Measurements from ENCODE around the gene WNK2. TPM values are rescaled to one million over a fixed set of nuclear protein-coding genes. Genes with fewer than 3 reads are reported as not detected.

WNK2 gene
- total RNA-seq, 1 donor from 2014 or later, result 1.9 TPM

DNA sequence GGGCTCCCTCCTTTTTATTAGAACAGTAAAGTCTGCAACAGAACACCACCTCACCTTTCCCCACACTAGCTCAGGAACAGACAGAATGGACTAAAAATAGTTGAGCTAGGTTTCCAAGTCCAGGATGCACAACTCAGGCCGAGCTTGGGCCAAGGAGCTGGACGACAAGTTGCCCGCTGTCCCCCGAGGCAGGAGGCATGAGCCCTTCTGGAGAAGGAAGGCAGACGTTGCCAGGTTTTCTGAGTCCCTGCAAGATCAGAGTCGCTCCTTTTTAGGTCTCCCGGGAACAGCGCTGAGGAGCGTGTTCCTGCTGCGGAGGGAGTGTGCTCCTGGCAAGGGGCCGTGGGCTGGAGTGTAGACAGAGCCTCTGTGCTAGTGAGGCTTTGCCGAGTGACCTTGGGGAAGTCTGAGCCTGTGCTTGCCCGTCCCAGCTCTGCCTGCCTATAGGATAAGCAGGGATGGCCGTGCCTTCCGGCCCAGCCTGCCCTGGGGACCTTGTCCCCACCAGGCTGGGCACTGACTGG is 121.6 kb downstream of the WNK2 start:
- FAIRE-seq (no peak), DNase-seq (ENCODE audit: low read depth) (no peak)
- Histone ChIP-seq H3K36me3 (ENCODE audit: insufficient read depth, low read length) (no peaks in the 10 kb centered on the region), H4K20me1 (ENCODE audit: insufficient read depth, low read length) (no peaks in the 10 kb centered on the region), H3K27me3 (ENCODE audit: insufficient read depth, low read length) (peaks cover 8% of the 10 kb centered on the region), H2AFZ (ENCODE audit: low read depth, low read length) (no peak overlapping the region), H3K4me1 (ENCODE audit: insufficient read depth, low read length) (no peaks in the 10 kb centered on the region), H3K9me3 (ENCODE audit: insufficient read depth, low read depth, low read length) (no peaks in the 10 kb centered on the region), H3K79me2 (ENCODE audit: insufficient read depth, low read length) (no peaks in the 10 kb centered on the region), H3K9ac (ENCODE audit: low read length) (no peak overlapping the region), H3K27ac (ENCODE audit: low read depth, low read length) (no peak overlapping the region), H3K4me3 (ENCODE audit: insufficient read depth, low read depth, low read length) (no peak overlapping the region), H3K4me2 (ENCODE audit: low read length) (no peak overlapping the region)
- Mint-ChIP-seq H3K36me3 (ENCODE audit: low read depth, unreplicated experiment) (no peaks in the 10 kb centered on the region), H3K4me3 (ENCODE audit: unreplicated experiment) (no peak overlapping the region), H3K27me3 (ENCODE audit: low read depth, unreplicated experiment) (peaks cover 11% of the 10 kb centered on the region), H3K9me3 (ENCODE audit: unreplicated experiment) (no peaks in the 10 kb centered on the region), H3K27ac (ENCODE audit: unreplicated experiment) (no peak overlapping the region), H3K4me1 (ENCODE audit: low read depth, unreplicated experiment) (no peaks in the 10 kb centered on the region)
- TF ChIP-seq, protein P1, sequence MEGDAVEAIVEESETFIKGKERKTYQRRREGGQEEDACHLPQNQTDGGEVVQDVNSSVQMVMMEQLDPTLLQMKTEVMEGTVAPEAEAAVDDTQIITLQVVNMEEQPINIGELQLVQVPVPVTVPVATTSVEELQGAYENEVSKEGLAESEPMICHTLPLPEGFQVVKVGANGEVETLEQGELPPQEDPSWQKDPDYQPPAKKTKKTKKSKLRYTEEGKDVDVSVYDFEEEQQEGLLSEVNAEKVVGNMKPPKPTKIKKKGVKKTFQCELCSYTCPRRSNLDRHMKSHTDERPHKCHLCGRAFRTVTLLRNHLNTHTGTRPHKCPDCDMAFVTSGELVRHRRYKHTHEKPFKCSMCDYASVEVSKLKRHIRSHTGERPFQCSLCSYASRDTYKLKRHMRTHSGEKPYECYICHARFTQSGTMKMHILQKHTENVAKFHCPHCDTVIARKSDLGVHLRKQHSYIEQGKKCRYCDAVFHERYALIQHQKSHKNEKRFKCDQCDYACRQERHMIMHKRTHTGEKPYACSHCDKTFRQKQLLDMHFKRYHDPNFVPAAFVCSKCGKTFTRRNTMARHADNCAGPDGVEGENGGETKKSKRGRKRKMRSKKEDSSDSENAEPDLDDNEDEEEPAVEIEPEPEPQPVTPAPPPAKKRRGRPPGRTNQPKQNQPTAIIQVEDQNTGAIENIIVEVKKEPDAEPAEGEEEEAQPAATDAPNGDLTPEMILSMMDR (IDR thresholded peaks at IDR 0.05; ENCODE audit: insufficient read depth, low read depth, low read length), result no peak
- TF ChIP-seq EZH2 (IDR thresholded peaks at IDR 0.05; ENCODE audit: insufficient read depth, low read length), result no peak

DNA sequence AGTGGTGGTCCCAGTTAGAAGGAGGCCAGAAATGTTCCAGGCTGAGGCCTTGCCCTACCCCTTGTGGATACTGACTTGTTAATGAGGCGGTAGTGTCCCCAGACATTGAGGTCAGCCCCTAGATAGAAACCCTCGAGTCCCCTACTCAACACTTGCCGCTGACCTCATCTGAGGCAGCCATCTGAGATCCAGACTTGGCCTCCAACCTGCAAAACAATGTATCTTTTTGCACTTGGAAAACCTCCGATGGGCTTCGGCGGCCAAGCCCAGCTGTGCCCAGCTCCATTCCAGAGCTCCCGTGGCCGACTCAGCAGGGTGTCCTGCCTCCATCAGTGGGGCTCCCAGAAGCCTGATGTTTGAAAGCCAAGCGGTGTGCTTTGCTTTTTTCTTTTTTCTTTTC is 122.1 kb downstream of the WNK2 start:
- Mint-ChIP-seq H3K36me3 (ENCODE audit: low read depth, unreplicated experiment) (no peaks in the 10 kb centered on the region), H3K9me3 (ENCODE audit: unreplicated experiment) (no peaks in the 10 kb centered on the region), H3K27ac (ENCODE audit: unreplicated experiment) (no peak overlapping the region), H3K27me3 (ENCODE audit: low read depth, unreplicated experiment) (peaks cover 6% of the 10 kb centered on the region), H3K4me3 (ENCODE audit: unreplicated experiment) (no peak overlapping the region), H3K4me1 (ENCODE audit: low read depth, unreplicated experiment) (no peaks in the 10 kb centered on the region)
- H3K79me2 ChIP-seq (ENCODE audit: insufficient read depth, low read length), result no peaks in the 10 kb centered on the region
- H2AFZ ChIP-seq (ENCODE audit: low read depth, low read length), result no peak overlapping the region
- DNase-seq (ENCODE audit: low read depth) (no peak), FAIRE-seq (no peak)
- H3K36me3 ChIP-seq (ENCODE audit: insufficient read depth, low read length), result no peaks in the 10 kb centered on the region
- H3K4me1 ChIP-seq (ENCODE audit: insufficient read depth, low read length), result no peaks in the 10 kb centered on the region
- H3K4me2 ChIP-seq (ENCODE audit: low read length), result no peak overlapping the region
- no peaks in the 10 kb centered on the region for H4K20me1 ChIP-seq (ENCODE audit: insufficient read depth, low read length)
- no peak overlapping the region for H3K4me3 ChIP-seq (ENCODE audit: insufficient read depth, low read depth, low read length)
- H3K27me3 ChIP-seq (ENCODE audit: insufficient read depth, low read length), result peaks cover 8% of the 10 kb centered on the region
- H3K27ac ChIP-seq (ENCODE audit: low read depth, low read length), result no peak overlapping the region
- H3K9me3 ChIP-seq (ENCODE audit: insufficient read depth, low read depth, low read length), result no peaks in the 10 kb centered on the region
- no peak overlapping the region for H3K9ac ChIP-seq (ENCODE audit: low read length)
- no peak for TF ChIP-seq EZH2 (IDR thresholded peaks at IDR 0.05; ENCODE audit: insufficient read depth, low read length)
- TF ChIP-seq, protein P1 (IDR thresholded peaks at IDR 0.05; ENCODE audit: insufficient read depth, low read depth, low read length), result no peak

DNA sequence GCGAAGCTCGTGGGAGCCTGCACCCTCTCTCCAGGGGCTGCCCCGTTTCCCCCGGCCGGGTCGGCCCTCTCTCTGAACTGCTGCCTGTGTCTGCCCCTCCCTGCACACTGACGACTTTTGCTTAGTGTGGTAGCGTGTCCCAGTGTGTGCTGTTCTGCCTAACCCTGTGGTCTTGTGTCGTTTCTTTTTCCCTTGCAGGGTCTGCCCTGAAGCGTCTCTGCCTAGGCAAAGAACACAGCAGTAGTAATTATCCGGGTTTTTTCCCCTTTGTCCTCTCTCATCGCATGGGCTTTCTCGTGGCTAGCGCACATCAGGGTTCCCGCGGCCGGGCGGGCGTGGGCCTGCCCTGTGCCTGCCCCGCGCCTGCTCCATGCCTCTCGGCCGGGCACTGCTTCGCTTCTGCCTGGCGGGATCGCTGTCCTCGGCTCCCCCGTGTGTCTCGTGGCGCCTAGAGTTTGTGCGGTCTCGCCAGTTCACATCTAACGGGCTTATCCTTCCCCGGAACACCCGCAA is 122.7 kb downstream of the WNK2 start:
- no peak for DNase-seq (ENCODE audit: low read depth)
- no peaks in the 10 kb centered on the region for H4K20me1 ChIP-seq (ENCODE audit: insufficient read depth, low read length)
- no peaks in the 10 kb centered on the region for H3K4me1 Mint-ChIP-seq (ENCODE audit: low read depth, unreplicated experiment)
- H3K36me3 ChIP-seq (ENCODE audit: insufficient read depth, low read length), result no peaks in the 10 kb centered on the region
- H3K4me3 ChIP-seq (ENCODE audit: insufficient read depth, low read depth, low read length), result no peak overlapping the region
- no peak overlapping the region for H3K27ac ChIP-seq (ENCODE audit: low read depth, low read length)
- H3K4me3 Mint-ChIP-seq (ENCODE audit: unreplicated experiment), result no peak overlapping the region
- FAIRE-seq, result no peak
- H3K27me3 Mint-ChIP-seq (ENCODE audit: low read depth, unreplicated experiment), result peaks cover 6% of the 10 kb centered on the region
- H3K79me2 ChIP-seq (ENCODE audit: insufficient read depth, low read length), result no peaks in the 10 kb centered on the region
- no peaks in the 10 kb centered on the region for H3K9me3 ChIP-seq (ENCODE audit: insufficient read depth, low read depth, low read length)
- H3K4me2 ChIP-seq (ENCODE audit: low read length), result no peak overlapping the region
- peaks cover 8% of the 10 kb centered on the region for H3K27me3 ChIP-seq (ENCODE audit: insufficient read depth, low read length)
- H3K27ac Mint-ChIP-seq (ENCODE audit: unreplicated experiment), result no peak overlapping the region
- H3K9me3 Mint-ChIP-seq (ENCODE audit: unreplicated experiment), result no peaks in the 10 kb centered on the region
- no peak overlapping the region for H2AFZ ChIP-seq (ENCODE audit: low read depth, low read length)
- TF ChIP-seq, protein P1 (IDR thresholded peaks at IDR 0.05; ENCODE audit: insufficient read depth, low read depth, low read length), result no peak
- TF ChIP-seq EZH2 (IDR thresholded peaks at IDR 0.05; ENCODE audit: insufficient read depth, low read length), result no peak
- no peak overlapping the region for H3K9ac ChIP-seq (ENCODE audit: low read length)
- no peaks in the 10 kb centered on the region for H3K4me1 ChIP-seq (ENCODE audit: insufficient read depth, low read length)
- no peaks in the 10 kb centered on the region for H3K36me3 Mint-ChIP-seq (ENCODE audit: low read depth, unreplicated experiment)
